Body of pancreas (tissue), 4 donors: Measurements from ENCODE around the gene HTRA2. TPM values are rescaled to one million over a fixed set of nuclear protein-coding genes. Genes with fewer than 3 reads are reported as not detected.

Source experiments
- ATAC-seq: fragments of 150-250 bp; one replicate; pipeline ENCODE4 v1.9.1; 2016
- DNase-seq, 4 donors: peaks; one replicate each; pipeline ENCODE4 v3.0.0-alpha.2; 2019
- H3K27ac ChIP-seq, 4 donors: fragments of 200-600 bp; sonication (generic); 1 replicate in 3 of 4; 2 replicates in 1 of 4; pipeline versions ENCODE4 v1.5.1 to v1.6.1; 2016 to 2019; ENCODE audit warnings: mild to moderate bottlenecking in 1 of 4, mixed read lengths in 1 of 4, moderate library complexity in 1 of 4
- H3K27me3 ChIP-seq, 2 donors: fragments of 200-600 bp; sonication (generic); one replicate each; pipeline ENCODE4 v1.6.0; 2016; ENCODE audit warnings: mild to moderate bottlenecking in 1 of 2
- H3K36me3 ChIP-seq, 2 donors: fragments of 200-600 bp; sonication (generic); replicated peaks in 1 of 2; 2 replicates each; pipeline ENCODE4 v1.5.1; 2016; ENCODE audit warnings: low read depth in 2 of 2; ENCODE audit not compliant: insufficient read depth in 1 of 2
- H3K4me1 ChIP-seq: fragments of 200-600 bp; sonication (generic); one replicate; pipeline ENCODE4 v1.6.0; 2016
- H3K4me3 ChIP-seq, 2 donors: fragments of 200-600 bp; sonication (generic); 1 replicate in 1 of 2; 2 replicates in 1 of 2; pipeline ENCODE4 v1.5.1; 2016 to 2019
- H3K9me3 ChIP-seq, 3 donors: fragments of 200-600 bp; sonication (generic); 1 replicate in 2 of 3; 2 replicates in 1 of 3; pipeline ENCODE4 v1.5.1; 2016
- POLR2A ChIP-seq, 3 donors: fragments of 450-650 bp; IDR thresholded peaks; one replicate each; pipeline ENCODE4 v1.6.1; 2016; ENCODE audit warnings: antibody characterized with exemption in 3 of 3, mild to moderate bottlenecking in 2 of 3
- WGBS, 2 donors: methylation state at CpG; one replicate each; pipeline ENCODE4 v1.1.5; 2017; 5-methylcytosine and 5-hydroxymethylcytosine counted together
- intact Hi-C: fragments of 100-400 bp; cut with DNase I; formaldehyde crosslinking; loops from one replicate; pipeline ENCODE4 v1.15.1; 2023
- total RNA-seq, 2 donors: library from RNA; depleted of rRNA; stranded (reverse); fragments of >200 nt; gene quantifications; one replicate each; pipeline ENCODE4 v1.1.0, GENCODE V29; 2016
- TF ChIP-seq, protein P1 (sequence below), 7 experiments: fragments of 450-650 bp in 4 of 7; fragments of 200-600 bp in 3 of 7; sonication (generic) in 3 of 7; IDR thresholded peaks; one replicate each; pipeline ENCODE4 v1.5.1; 2016 to 2019; ENCODE audit warnings: antibody characterized with exemption in 7 of 7

HTRA2 gene
- total RNA-seq, 2 donors from 2014 or later, result 14.3 to 14.5 TPM

DNA sequence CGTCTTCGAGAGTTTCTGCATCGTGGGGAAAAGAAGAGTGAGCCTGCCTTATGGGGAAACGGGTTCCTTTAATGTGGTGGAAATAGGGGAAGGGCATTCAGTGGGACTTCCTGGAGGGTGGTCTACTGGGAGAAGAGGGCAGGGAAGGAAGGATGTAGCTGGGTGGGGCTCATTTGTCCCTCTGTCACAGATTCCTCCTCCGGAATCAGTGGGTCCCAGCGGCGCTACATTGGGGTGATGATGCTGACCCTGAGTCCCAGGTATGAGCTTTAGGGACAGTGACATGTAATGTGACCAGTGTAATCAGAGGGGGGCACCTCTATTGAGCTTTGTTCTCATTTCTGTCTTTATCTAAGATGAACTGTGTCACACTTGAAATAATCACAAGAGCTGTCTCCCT lies 1.9 kb downstream of the HTRA2 start:
- Histone ChIP-seq H3K4me3 (no peak overlapping the region), H3K4me1 (peaks cover 27% of the 10 kb centered on the region), H3K27me3 (no peaks in the 10 kb centered on the region), H3K36me3 (peaks cover 0 to 4% of the 10 kb centered on the region in 2 donors), H3K27ac (no peak overlapping the region), H3K9me3 (no peaks in the 10 kb centered on the region)
- TF ChIP-seq, protein P1, sequence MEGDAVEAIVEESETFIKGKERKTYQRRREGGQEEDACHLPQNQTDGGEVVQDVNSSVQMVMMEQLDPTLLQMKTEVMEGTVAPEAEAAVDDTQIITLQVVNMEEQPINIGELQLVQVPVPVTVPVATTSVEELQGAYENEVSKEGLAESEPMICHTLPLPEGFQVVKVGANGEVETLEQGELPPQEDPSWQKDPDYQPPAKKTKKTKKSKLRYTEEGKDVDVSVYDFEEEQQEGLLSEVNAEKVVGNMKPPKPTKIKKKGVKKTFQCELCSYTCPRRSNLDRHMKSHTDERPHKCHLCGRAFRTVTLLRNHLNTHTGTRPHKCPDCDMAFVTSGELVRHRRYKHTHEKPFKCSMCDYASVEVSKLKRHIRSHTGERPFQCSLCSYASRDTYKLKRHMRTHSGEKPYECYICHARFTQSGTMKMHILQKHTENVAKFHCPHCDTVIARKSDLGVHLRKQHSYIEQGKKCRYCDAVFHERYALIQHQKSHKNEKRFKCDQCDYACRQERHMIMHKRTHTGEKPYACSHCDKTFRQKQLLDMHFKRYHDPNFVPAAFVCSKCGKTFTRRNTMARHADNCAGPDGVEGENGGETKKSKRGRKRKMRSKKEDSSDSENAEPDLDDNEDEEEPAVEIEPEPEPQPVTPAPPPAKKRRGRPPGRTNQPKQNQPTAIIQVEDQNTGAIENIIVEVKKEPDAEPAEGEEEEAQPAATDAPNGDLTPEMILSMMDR (IDR thresholded peaks at IDR 0.05), result no peak
- TF ChIP-seq POLR2A (IDR thresholded peaks at IDR 0.05), result no peak
- no peak for DNase-seq
- 81 to 89% methylated on average over 7 of the region's 7 CpGs for WGBS, 2 donors
- no peak for ATAC-seq
- intact Hi-C loops, result no loop called here

DNA sequence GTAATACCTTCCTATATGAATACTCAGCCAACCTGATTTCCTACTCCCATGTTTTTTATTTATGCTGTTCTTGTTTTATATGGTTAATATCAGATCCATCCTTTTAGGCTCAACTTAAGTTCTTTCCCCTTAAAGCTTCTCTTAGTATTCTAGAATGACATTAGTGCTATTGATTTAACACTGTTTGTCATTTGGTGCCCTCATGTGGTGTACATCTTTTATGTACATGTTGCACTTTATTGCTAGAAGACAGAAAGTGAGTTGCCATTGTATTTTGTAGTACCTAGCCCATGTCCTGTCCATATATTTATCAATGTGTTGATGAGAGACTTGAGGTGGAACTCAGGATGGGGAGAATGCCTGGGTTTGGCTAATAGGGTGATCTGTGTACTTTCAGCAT lies 2.5 kb downstream of the HTRA2 start:
- no peak for DNase-seq

DNA sequence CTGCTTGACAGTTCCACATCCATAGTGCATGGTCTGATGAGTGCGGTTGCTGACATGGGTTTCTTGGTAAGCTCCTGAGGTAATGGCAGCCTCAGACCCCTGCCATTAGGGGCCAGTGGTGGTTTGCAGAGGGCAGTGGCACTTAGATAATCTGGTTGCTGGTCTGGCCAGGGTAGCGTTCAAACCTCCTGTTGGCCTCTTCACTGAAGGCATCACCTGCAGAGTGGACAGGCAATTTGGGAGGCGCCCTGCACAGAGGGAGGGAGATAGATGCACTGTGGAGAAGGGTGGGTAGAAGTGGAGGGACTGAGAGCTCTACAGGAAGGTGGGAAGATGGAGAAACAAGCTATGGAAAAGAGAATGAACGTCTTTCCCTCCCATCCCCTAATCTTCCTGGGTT lies 3.7 kb downstream of the HTRA2 start:
- H3K27me3 ChIP-seq, result no peaks in the 10 kb centered on the region
- intact Hi-C loops, result no loop called here
- no peak overlapping the region for H3K27ac ChIP-seq
- H3K4me1 ChIP-seq, result peaks cover 17% of the 10 kb centered on the region
- no peaks in the 10 kb centered on the region for H3K36me3 ChIP-seq
- DNase-seq (no peak), ATAC-seq (no peak)
- TF ChIP-seq POLR2A (IDR thresholded peaks at IDR 0.05), result no peak
- TF ChIP-seq, protein P1 (IDR thresholded peaks at IDR 0.05), result no peak
- no peak overlapping the region for H3K4me3 ChIP-seq
- H3K9me3 ChIP-seq, result no peaks in the 10 kb centered on the region
- WGBS, 2 donors, result 78 to 82% methylated on average over 4 of the region's 4 CpGs

More for the DNA sequence above, 2.5 kb downstream of the HTRA2 start:
- Histone ChIP-seq H3K4me1 (peaks cover 27% of the 10 kb centered on the region), H3K36me3 (no peaks in the 10 kb centered on the region), H3K4me3 (no peak overlapping the region), H3K9me3 (no peaks in the 10 kb centered on the region), H3K27ac (no peak overlapping the region), H3K27me3 (no peaks in the 10 kb centered on the region)
- intact Hi-C loops, result no loop called here
- TF ChIP-seq POLR2A (IDR thresholded peaks at IDR 0.05), result no peak
- TF ChIP-seq, protein P1 (IDR thresholded peaks at IDR 0.05), result peak in 4 of 7 experiments; percentile 32 to 37 (median 34)
- ATAC-seq, result no peak

DNA sequence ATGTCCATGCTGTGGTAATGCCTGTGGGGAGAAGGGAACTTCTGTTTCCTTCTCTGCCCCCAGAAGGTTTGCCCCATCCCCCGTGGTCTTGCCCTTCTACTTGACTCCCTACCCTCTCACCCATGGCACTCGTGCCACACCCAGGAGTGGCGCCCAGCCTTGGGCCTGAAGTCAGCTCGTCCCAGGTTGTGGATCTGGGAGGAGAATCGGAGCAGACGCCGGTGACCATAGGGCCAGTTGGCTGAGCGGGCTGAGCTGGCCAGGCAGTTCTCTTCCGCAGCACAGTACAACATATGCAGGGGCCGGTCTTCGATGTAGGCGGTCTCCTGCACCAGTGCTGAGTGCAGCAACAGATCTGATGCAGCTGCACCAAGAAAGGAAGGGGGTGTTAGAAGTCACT lies 4.7 kb downstream of the HTRA2 start:
- DNase-seq (no peak), ATAC-seq (no peak)
- peaks cover 12% of the 10 kb centered on the region for H3K4me1 ChIP-seq
- intact Hi-C loops, result no loop called here
- no peaks in the 10 kb centered on the region for H3K9me3 ChIP-seq
- TF ChIP-seq, protein P1 (IDR thresholded peaks at IDR 0.05), result no peak
- TF ChIP-seq POLR2A (IDR thresholded peaks at IDR 0.05), result no peak
- no peaks in the 10 kb centered on the region for H3K27me3 ChIP-seq
- H3K36me3 ChIP-seq, result no peaks in the 10 kb centered on the region
- WGBS, 2 donors, result 71 to 75% methylated on average over 10 to 12 of the region's 12 CpGs
- no peak overlapping the region for H3K4me3 ChIP-seq
- H3K27ac ChIP-seq, result no peak overlapping the region

DNA sequence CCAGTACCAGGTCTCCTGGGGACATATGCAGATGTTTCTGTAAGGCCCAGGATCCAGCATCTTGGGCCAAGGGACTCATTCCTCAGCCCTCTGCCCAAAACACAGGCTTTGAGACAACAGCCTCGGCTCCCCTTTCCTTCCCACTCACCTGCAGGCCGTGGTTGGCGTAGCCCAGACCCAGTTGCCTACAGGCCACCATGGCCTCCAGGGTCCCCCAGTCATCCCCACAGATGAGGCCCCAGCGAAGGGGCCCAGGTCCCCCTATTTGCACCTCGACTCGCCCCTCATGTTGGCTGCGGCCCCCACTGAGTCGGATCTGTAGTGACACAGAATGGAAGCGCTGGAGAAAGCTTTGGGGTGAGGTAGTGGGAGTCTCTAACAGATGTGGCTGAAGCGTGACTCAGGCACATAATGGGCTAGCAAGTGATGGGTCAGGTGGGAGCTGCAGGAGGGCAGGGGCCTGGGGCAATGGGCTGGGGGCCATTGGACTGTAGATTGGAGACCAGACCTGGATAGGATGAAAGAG lies 5.8 kb downstream of the HTRA2 start:
- Histone ChIP-seq H3K27ac (no peak overlapping the region), H3K36me3 (no peaks in the 10 kb centered on the region), H3K9me3 (no peaks in the 10 kb centered on the region), H3K4me1 (peaks cover 9% of the 10 kb centered on the region), H3K4me3 (no peak overlapping the region), H3K27me3 (no peaks in the 10 kb centered on the region)
- intact Hi-C loops, result no loop called here
- WGBS, 2 donors, result 73 to 74% methylated on average over 6 to 10 of the region's 10 CpGs
- ATAC-seq, result no peak
- TF ChIP-seq POLR2A (IDR thresholded peaks at IDR 0.05), result no peak
- TF ChIP-seq, protein P1 (IDR thresholded peaks at IDR 0.05), result no peak
- no peak for DNase-seq
